ENCODE results near the gene MAPRE2.

MAPRE2 gene

GRCh38 chr18:35060122-35060815, 19.1 kb downstream of the MAPRE2 start:
- Histone ChIP-seq H3K9me3 (ENCODE audit: control insufficient read depth in 2 of 2, low read length in 2 of 2) (no peaks in the 10 kb centered on the region), H3K27ac (ENCODE audit: low read depth in 2 of 2, low read length in 2 of 2) (no peak overlapping the region), H3K36me3 (ENCODE audit: control insufficient read depth in 2 of 2, insufficient read depth in 2 of 2, low read length in 2 of 2) (no peaks in the 10 kb centered on the region), H3K9ac (ENCODE audit: low read depth in 1 of 2, low read length in 2 of 2) (no peak overlapping the region), H3K4me1 (ENCODE audit: control insufficient read depth in 2 of 2, insufficient read depth in 2 of 2, low read length in 2 of 2) (peaks cover 0 to 6% of the 10 kb centered on the region in 2 donors), H3K4me3 (ENCODE audit: low read length in 2 of 2) (no peak overlapping the region), H3K27me3 (ENCODE audit: control insufficient read depth in 2 of 2, insufficient read depth in 2 of 2, low read length in 2 of 2) (no peaks in the 10 kb centered on the region)

DNA sequence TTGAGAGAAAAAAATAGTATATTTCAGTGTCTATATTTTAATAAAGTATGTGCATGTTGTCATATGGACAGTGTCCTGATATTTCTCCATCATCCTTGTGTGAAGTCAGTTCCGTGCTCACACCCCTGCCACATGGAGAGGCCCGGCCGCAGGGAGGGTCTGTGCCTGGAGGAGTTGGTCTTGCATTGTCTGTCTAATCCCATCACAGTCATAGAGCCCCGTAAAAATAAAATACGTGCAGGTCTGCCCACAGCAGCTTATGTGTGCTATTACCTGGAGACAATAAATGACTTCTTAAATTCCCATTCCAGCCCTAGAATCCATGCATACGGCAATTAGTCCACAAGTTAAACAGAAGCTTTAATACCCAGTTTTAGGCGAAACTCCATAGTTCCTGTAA, 20.1 kb downstream of the MAPRE2 start:
- no peak overlapping the region for H3K9ac ChIP-seq (ENCODE audit: low read depth in 1 of 2, low read length in 2 of 2)
- H3K4me1 ChIP-seq (ENCODE audit: control insufficient read depth in 2 of 2, insufficient read depth in 2 of 2, low read length in 2 of 2) = peaks cover 0 to 6% of the 10 kb centered on the region in 2 donors
- no peaks in the 10 kb centered on the region for H3K9me3 ChIP-seq (ENCODE audit: control insufficient read depth in 2 of 2, low read length in 2 of 2)
- H3K4me3 ChIP-seq (ENCODE audit: low read length in 2 of 2) = no peak overlapping the region
- no peaks in the 10 kb centered on the region for H3K27me3 ChIP-seq (ENCODE audit: control insufficient read depth in 2 of 2, insufficient read depth in 2 of 2, low read length in 2 of 2)
- H3K27ac ChIP-seq (ENCODE audit: low read depth in 2 of 2, low read length in 2 of 2) = no peak overlapping the region
- no peaks in the 10 kb centered on the region for H3K36me3 ChIP-seq (ENCODE audit: control insufficient read depth in 2 of 2, insufficient read depth in 2 of 2, low read length in 2 of 2)

GRCh38 chr18:35061804-35062203, 20.6 kb downstream of the MAPRE2 start:
- H3K9me3 ChIP-seq (ENCODE audit: control insufficient read depth in 2 of 2, low read length in 2 of 2) = no peaks in the 10 kb centered on the region
- H3K4me3 ChIP-seq (ENCODE audit: low read length in 2 of 2) = no peak overlapping the region
- no peak overlapping the region for H3K27ac ChIP-seq (ENCODE audit: low read depth in 2 of 2, low read length in 2 of 2)
- H3K9ac ChIP-seq (ENCODE audit: low read depth in 1 of 2, low read length in 2 of 2) = no peak overlapping the region
- peaks cover 0 to 6% of the 10 kb centered on the region in 2 donors for H3K4me1 ChIP-seq (ENCODE audit: control insufficient read depth in 2 of 2, insufficient read depth in 2 of 2, low read length in 2 of 2)
- H3K27me3 ChIP-seq (ENCODE audit: control insufficient read depth in 2 of 2, insufficient read depth in 2 of 2, low read length in 2 of 2) = no peaks in the 10 kb centered on the region
- no peaks in the 10 kb centered on the region for H3K36me3 ChIP-seq (ENCODE audit: control insufficient read depth in 2 of 2, insufficient read depth in 2 of 2, low read length in 2 of 2)

DNA sequence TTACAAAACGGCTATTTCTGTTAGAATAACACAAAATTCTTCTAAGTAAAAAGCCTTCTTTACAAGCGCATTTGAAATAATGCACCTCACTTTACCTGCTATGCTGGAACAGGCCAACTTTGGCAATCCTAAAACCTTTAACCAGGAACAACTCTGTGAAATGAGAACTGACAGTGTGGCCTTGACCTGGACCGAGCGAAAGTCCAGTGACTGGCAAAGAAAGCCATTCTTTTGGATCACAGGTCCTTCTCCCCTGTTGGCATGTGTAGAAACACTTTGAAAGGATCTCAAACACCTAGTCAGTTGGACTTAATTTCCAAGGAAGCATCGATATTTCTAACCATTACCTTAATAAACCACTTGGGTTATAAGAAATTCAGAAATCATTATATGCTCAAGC, 21.2 kb downstream of the MAPRE2 start:
- Histone ChIP-seq H3K4me1 (ENCODE audit: control insufficient read depth in 2 of 2, insufficient read depth in 2 of 2, low read length in 2 of 2) (peaks cover 0 to 6% of the 10 kb centered on the region in 2 donors), H3K27me3 (ENCODE audit: control insufficient read depth in 2 of 2, insufficient read depth in 2 of 2, low read length in 2 of 2) (no peaks in the 10 kb centered on the region), H3K4me3 (ENCODE audit: low read length in 2 of 2) (no peak overlapping the region), H3K27ac (ENCODE audit: low read depth in 2 of 2, low read length in 2 of 2) (no peak overlapping the region), H3K9me3 (ENCODE audit: control insufficient read depth in 2 of 2, low read length in 2 of 2) (no peaks in the 10 kb centered on the region), H3K9ac (ENCODE audit: low read depth in 1 of 2, low read length in 2 of 2) (no peak overlapping the region), H3K36me3 (ENCODE audit: control insufficient read depth in 2 of 2, insufficient read depth in 2 of 2, low read length in 2 of 2) (no peaks in the 10 kb centered on the region)

- Histone ChIP-seq H3K4me1 (ENCODE audit: control insufficient read depth in 2 of 2, insufficient read depth in 2 of 2, low read length in 2 of 2) (peaks cover 0 to 6% of the 10 kb centered on the region in 2 donors), H3K27ac (ENCODE audit: low read depth in 2 of 2, low read length in 2 of 2) (no peak overlapping the region), H3K9me3 (ENCODE audit: control insufficient read depth in 2 of 2, low read length in 2 of 2) (no peaks in the 10 kb centered on the region), H3K27me3 (ENCODE audit: control insufficient read depth in 2 of 2, insufficient read depth in 2 of 2, low read length in 2 of 2) (no peaks in the 10 kb centered on the region), H3K9ac (ENCODE audit: low read depth in 1 of 2, low read length in 2 of 2) (no peak overlapping the region), H3K4me3 (ENCODE audit: low read length in 2 of 2) (no peak overlapping the region), H3K36me3 (ENCODE audit: control insufficient read depth in 2 of 2, insufficient read depth in 2 of 2, low read length in 2 of 2) (no peaks in the 10 kb centered on the region)
Measured at GRCh38 chr18:35063875-35064690, 22.9 kb downstream of the MAPRE2 start.

DNA sequence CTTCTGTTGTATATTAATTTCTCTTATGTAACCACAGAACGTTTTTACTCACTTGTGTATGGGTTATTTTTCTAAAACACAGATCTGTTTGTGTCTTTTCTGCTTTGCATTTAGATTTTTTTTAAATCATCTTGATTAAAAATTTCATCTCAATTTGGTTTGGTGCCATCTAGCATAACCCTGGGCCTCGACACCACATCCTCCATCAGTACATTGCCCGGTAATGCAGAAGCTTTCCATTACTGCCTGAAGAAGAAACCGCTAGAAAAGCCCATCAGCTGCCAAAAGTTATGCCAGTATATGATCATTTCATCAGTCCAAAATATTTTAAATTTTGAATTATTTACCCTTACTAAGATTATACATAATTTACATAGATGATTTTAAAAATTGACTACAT, 26.2 kb downstream of the MAPRE2 start:
- H3K27ac ChIP-seq (ENCODE audit: low read depth in 2 of 2, low read length in 2 of 2) = no peak overlapping the region
- no peak overlapping the region for H3K9ac ChIP-seq (ENCODE audit: low read depth in 1 of 2, low read length in 2 of 2)
- H3K27me3 ChIP-seq (ENCODE audit: control insufficient read depth in 2 of 2, insufficient read depth in 2 of 2, low read length in 2 of 2) = no peaks in the 10 kb centered on the region
- H3K9me3 ChIP-seq (ENCODE audit: control insufficient read depth in 2 of 2, low read length in 2 of 2) = no peaks in the 10 kb centered on the region
- no peak overlapping the region for H3K4me3 ChIP-seq (ENCODE audit: low read length in 2 of 2)
- H3K4me1 ChIP-seq (ENCODE audit: control insufficient read depth in 2 of 2, insufficient read depth in 2 of 2, low read length in 2 of 2) = no peaks in the 10 kb centered on the region
- H3K36me3 ChIP-seq (ENCODE audit: control insufficient read depth in 2 of 2, insufficient read depth in 2 of 2, low read length in 2 of 2) = peaks cover 7 to 9% of the 10 kb centered on the region in 2 donors

- no peaks in the 10 kb centered on the region for H3K9me3 ChIP-seq (ENCODE audit: control insufficient read depth in 2 of 2, low read length in 2 of 2)
- no peak overlapping the region for H3K4me3 ChIP-seq (ENCODE audit: low read length in 2 of 2)
- no peak overlapping the region for H3K27ac ChIP-seq (ENCODE audit: low read depth in 2 of 2, low read length in 2 of 2)
- H3K36me3 ChIP-seq (ENCODE audit: control insufficient read depth in 2 of 2, insufficient read depth in 2 of 2, low read length in 2 of 2) = peaks cover 7 to 9% of the 10 kb centered on the region in 2 donors
- H3K4me1 ChIP-seq (ENCODE audit: control insufficient read depth in 2 of 2, insufficient read depth in 2 of 2, low read length in 2 of 2) = no peaks in the 10 kb centered on the region
- H3K9ac ChIP-seq (ENCODE audit: low read depth in 1 of 2, low read length in 2 of 2) = no peak overlapping the region
- H3K27me3 ChIP-seq (ENCODE audit: control insufficient read depth in 2 of 2, insufficient read depth in 2 of 2, low read length in 2 of 2) = no peaks in the 10 kb centered on the region
Measured at GRCh38 chr18:35071819-35072247, 30.6 kb downstream of the MAPRE2 start.

- no peak overlapping the region for H3K9ac ChIP-seq (ENCODE audit: low read depth in 1 of 2, low read length in 2 of 2)
- no peak overlapping the region for H3K27ac ChIP-seq (ENCODE audit: low read depth in 2 of 2, low read length in 2 of 2)
- no peak overlapping the region for H3K4me3 ChIP-seq (ENCODE audit: low read length in 2 of 2)
- peaks cover 7 to 9% of the 10 kb centered on the region in 2 donors for H3K36me3 ChIP-seq (ENCODE audit: control insufficient read depth in 2 of 2, insufficient read depth in 2 of 2, low read length in 2 of 2)
- no peaks in the 10 kb centered on the region for H3K9me3 ChIP-seq (ENCODE audit: control insufficient read depth in 2 of 2, low read length in 2 of 2)
- H3K4me1 ChIP-seq (ENCODE audit: control insufficient read depth in 2 of 2, insufficient read depth in 2 of 2, low read length in 2 of 2) = no peaks in the 10 kb centered on the region
- no peaks in the 10 kb centered on the region for H3K27me3 ChIP-seq (ENCODE audit: control insufficient read depth in 2 of 2, insufficient read depth in 2 of 2, low read length in 2 of 2)
Measured at GRCh38 chr18:35072616-35073015, 31.4 kb downstream of the MAPRE2 start.

- no peaks in the 10 kb centered on the region for H3K4me1 ChIP-seq (ENCODE audit: control insufficient read depth in 2 of 2, insufficient read depth in 2 of 2, low read length in 2 of 2)
- no peaks in the 10 kb centered on the region for H3K9me3 ChIP-seq (ENCODE audit: control insufficient read depth in 2 of 2, low read length in 2 of 2)
- no peaks in the 10 kb centered on the region for H3K27me3 ChIP-seq (ENCODE audit: control insufficient read depth in 2 of 2, insufficient read depth in 2 of 2, low read length in 2 of 2)
- H3K27ac ChIP-seq (ENCODE audit: low read depth in 2 of 2, low read length in 2 of 2) = no peak overlapping the region
- H3K4me3 ChIP-seq (ENCODE audit: low read length in 2 of 2) = no peak overlapping the region
- peaks cover 7 to 9% of the 10 kb centered on the region in 2 donors for H3K36me3 ChIP-seq (ENCODE audit: control insufficient read depth in 2 of 2, insufficient read depth in 2 of 2, low read length in 2 of 2)
- H3K9ac ChIP-seq (ENCODE audit: low read depth in 1 of 2, low read length in 2 of 2) = no peak overlapping the region
Measured at GRCh38 chr18:35073186-35074105, 32.2 kb downstream of the MAPRE2 start.

All from mucosa of rectum (tissue), 2 donors.